Measurements from ENCODE around the gene SPON2. TPM values are rescaled to one million over a fixed set of nuclear protein-coding genes. Genes with fewer than 3 reads are reported as not detected.

SPON2 gene
- not detected in 2 replicates for polyA plus RNA-seq

DNA sequence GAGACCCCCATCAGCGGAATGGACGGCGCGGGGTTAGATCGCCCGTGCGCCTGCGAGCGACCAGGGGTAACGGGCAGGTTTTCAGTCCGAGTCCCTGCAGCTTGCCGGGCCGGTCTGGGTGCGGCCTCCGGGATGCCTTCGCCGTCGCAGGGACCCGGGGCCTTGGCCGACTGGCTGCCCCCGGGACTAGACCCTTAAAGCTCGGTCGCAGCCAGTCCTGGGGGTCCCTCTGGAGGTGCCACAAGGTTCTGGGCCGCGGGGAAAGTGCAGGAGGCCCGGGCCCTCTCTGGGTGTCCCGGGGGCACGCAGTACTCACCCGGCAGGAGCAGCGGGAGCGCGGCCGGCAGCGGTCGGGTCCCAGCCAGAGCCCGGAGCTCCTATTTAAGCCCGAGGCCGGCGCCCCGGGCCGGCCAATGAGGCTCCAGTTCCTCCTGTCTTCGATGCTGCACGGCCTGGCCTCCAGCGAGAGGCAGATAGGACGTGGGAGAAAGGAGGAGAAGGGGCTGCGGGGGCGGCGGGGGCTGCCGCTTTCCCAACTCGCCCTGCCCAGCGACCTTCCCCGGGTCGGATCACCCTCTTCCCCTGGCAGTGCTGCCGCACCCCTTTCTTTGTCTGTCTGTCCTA lies at the start of gene SPON2:
Gene SPON2, minus strand, starts transcription at position 356 of the 624 bp plus-strand sequence.

Other genes with a start within 250 kb of the SPON2 start
- 4.9 and 6.9 TPM in 2 replicates for gene GAK, start 240.3 kb downstream of the SPON2 start, polyA plus RNA-seq
- gene TMEM175, start 240.1 kb downstream of the SPON2 start, polyA plus RNA-seq = 9.4 and 9.9 TPM in 2 replicates
- gene DGKQ, start 199.0 kb downstream of the SPON2 start, polyA plus RNA-seq = 0.47 and 0.91 TPM in 2 replicates
- 0.25 and 0.30 TPM in 2 replicates for gene IDUA, start 185.5 kb downstream of the SPON2 start, polyA plus RNA-seq
- 1.3 TPM in 1 of 2 replicates, not detected in the other for gene SLC26A1, start 179.2 kb downstream of the SPON2 start, polyA plus RNA-seq
- gene FGFRL1, start 161.0 kb downstream of the SPON2 start, polyA plus RNA-seq = 0.74 and 0.75 TPM in 2 replicates
- 0.39 and 3.2 TPM in 2 replicates for gene RNF212, start 59.0 kb downstream of the SPON2 start, polyA plus RNA-seq
- 65.4 and 66.2 TPM in 2 replicates for gene CTBP1, start 76.5 kb upstream of the SPON2 start, polyA plus RNA-seq
- 11.3 and 19.0 TPM in 2 replicates for gene MAEA, start 117.3 kb upstream of the SPON2 start, polyA plus RNA-seq
- 0.48 and 0.54 TPM in 2 replicates for gene UVSSA, start 174.6 kb upstream of the SPON2 start, polyA plus RNA-seq
- gene NKX1-1, start 233.9 kb upstream of the SPON2 start, polyA plus RNA-seq = not detected in 2 replicates

All from Purkinje cell (primary cell).